Kidney epithelial cell (primary cell): ENCODE results near the gene PRIMA1. TPM values are rescaled to one million over a fixed set of nuclear protein-coding genes. Genes with fewer than 3 reads are reported as not detected.

Experiments
- DNase-seq: peaks from one replicate; pipeline ENCODE4 v3.0.0-alpha.2; 2010; ENCODE audit warnings: low read depth
- H3K27me3 ChIP-seq: 2 replicates; pipeline ENCODE4 v1.6.0; 2011; ENCODE audit warnings: low read length; ENCODE audit not compliant: control insufficient read depth, insufficient read depth
- H3K36me3 ChIP-seq: 2 replicates; pipeline ENCODE4 v1.5.1; 2011; ENCODE audit warnings: low read length; ENCODE audit not compliant: control insufficient read depth, insufficient read depth
- H3K4me3 ChIP-seq: 2 replicates; pipeline ENCODE4 v1.5.1; 2011; ENCODE audit warnings: low read depth, mild to moderate bottlenecking, control low read depth, low read length
- total RNA-seq: library from RNA; depleted of rRNA; stranded (reverse); fragments of >200 nt; gene quantifications from 2 replicates; pipeline ENCODE4 v1.2.3, GENCODE V29; 2015
- TF ChIP-seq, protein P1 (sequence below): IDR thresholded peaks from 2 replicates; pipeline ENCODE4 v1.5.1; 2011; ENCODE audit warnings: mild to moderate bottlenecking, moderate library complexity, low read length, control low read depth, inconsistent platforms; ENCODE audit not compliant: insufficient read depth, poor library complexity, severe bottlenecking

The PRIMA1 gene
- total RNA-seq, 1 donor from 2014 or later = not detected

GRCh38 chr14:93764211-93764659 is 24.1 kb downstream of the PRIMA1 start:
- Histone ChIP-seq H3K4me3 (no peak overlapping the region), H3K36me3 (no peaks in the 10 kb centered on the region), H3K27me3 (no peaks in the 10 kb centered on the region)
- DNase-seq = no peak
- TF ChIP-seq, protein P1, sequence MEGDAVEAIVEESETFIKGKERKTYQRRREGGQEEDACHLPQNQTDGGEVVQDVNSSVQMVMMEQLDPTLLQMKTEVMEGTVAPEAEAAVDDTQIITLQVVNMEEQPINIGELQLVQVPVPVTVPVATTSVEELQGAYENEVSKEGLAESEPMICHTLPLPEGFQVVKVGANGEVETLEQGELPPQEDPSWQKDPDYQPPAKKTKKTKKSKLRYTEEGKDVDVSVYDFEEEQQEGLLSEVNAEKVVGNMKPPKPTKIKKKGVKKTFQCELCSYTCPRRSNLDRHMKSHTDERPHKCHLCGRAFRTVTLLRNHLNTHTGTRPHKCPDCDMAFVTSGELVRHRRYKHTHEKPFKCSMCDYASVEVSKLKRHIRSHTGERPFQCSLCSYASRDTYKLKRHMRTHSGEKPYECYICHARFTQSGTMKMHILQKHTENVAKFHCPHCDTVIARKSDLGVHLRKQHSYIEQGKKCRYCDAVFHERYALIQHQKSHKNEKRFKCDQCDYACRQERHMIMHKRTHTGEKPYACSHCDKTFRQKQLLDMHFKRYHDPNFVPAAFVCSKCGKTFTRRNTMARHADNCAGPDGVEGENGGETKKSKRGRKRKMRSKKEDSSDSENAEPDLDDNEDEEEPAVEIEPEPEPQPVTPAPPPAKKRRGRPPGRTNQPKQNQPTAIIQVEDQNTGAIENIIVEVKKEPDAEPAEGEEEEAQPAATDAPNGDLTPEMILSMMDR = no peak

- H3K27me3 ChIP-seq = no peaks in the 10 kb centered on the region
These were observed 28.5 kb downstream of the PRIMA1 start for GRCh38 chr14:93759719-93760307.

DNA sequence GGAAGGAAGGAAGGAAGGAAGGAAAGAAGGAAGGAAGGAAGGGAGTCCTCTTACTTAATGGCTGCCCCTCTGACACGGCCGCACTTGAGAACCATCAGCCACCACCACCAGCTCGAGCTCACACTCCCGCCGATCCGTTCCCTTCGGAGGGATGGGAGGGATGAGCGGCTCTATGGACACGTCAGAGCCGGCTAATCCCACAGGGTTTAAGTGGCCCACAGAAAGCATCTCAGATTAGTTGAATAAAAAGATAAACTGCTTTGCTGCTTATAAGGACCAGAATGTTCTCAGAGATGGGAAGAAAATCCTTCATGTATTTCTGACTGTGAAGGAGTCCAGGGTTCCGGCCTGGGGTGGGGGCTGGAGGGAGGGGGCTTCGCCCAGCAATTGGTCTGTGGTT is 31.1 kb downstream of the PRIMA1 start:
- no peaks in the 10 kb centered on the region for H3K36me3 ChIP-seq
- DNase-seq = no peak
- no peaks in the 10 kb centered on the region for H3K27me3 ChIP-seq
- TF ChIP-seq, protein P1 = no peak
- H3K4me3 ChIP-seq = no peak overlapping the region

More at GRCh38 chr14:93759719-93760307, 28.5 kb downstream of the PRIMA1 start:
- no peak for DNase-seq
- Histone ChIP-seq H3K4me3 (no peak overlapping the region), H3K36me3 (no peaks in the 10 kb centered on the region)
- TF ChIP-seq, protein P1 = no peak

DNA sequence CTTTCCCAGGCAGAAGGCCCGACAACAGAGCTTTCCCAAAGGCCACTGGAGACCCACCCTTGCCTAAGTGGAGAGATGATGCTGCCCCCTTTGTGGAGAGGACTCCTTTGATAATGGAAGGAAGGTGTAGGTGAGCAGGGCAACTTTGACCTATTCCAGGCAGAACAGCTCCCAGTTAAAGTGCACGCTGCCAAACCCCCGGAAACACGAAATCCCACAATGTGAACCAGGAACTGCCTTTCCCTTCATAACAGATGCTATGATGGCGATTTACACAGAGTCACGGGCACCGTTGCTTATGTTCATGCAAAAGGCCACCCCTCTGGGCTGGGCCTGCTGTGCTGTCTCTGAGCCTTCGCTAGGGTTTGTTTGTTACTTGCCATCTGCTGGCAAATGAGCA is 34.6 kb downstream of the PRIMA1 start:
- TF ChIP-seq, protein P1 = no peak
- Histone ChIP-seq H3K27me3 (no peaks in the 10 kb centered on the region), H3K36me3 (no peaks in the 10 kb centered on the region), H3K4me3 (no peak overlapping the region)
- DNase-seq = no peak

- DNase-seq = no peak
- Histone ChIP-seq H3K36me3 (no peaks in the 10 kb centered on the region), H3K4me3 (no peak overlapping the region), H3K27me3 (no peaks in the 10 kb centered on the region)
- TF ChIP-seq, protein P1 = no peak
These were observed 35.2 kb downstream of the PRIMA1 start for GRCh38 chr14:93752980-93753561.

DNA sequence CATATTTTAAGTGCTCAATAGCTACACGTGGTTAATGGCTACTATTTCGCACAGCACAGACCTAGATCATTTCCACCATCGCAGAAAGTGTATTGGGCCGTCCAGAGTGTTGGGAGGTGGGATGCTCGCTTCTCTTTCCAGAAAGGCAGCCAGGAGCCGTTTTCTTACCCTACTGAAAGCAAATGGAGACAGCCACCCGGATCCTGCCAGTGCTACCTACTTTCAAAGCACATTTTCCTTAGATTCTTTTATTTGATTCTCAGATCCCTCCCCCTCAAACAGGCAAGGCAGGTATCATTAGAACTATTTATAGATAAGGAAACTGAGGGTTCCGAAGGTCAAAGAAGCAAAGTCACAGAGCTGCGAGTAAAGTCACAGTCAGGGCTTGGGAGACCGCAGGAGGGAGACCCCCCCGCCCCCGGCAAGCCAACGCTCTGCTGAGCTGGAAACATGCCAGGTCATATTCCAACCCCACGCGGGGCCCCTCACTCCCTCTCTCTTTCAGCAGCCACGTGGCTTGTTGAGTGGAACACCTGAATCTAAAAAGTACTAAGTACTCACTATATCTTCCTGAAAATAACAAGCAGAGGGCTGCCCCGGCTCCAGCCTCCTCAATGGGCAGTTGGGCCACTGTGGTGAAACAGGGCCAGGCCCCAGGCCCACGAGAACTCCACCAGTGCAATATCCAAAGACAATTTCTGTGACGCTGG is 36.2 kb downstream of the PRIMA1 start:
- TF ChIP-seq, protein P1 = no peak
- DNase-seq = no peak
- Histone ChIP-seq H3K4me3 (no peak overlapping the region), H3K27me3 (no peaks in the 10 kb centered on the region), H3K36me3 (no peaks in the 10 kb centered on the region)
